ENCODE data around the gene MAPK4.

MAPK4 gene

DNA sequence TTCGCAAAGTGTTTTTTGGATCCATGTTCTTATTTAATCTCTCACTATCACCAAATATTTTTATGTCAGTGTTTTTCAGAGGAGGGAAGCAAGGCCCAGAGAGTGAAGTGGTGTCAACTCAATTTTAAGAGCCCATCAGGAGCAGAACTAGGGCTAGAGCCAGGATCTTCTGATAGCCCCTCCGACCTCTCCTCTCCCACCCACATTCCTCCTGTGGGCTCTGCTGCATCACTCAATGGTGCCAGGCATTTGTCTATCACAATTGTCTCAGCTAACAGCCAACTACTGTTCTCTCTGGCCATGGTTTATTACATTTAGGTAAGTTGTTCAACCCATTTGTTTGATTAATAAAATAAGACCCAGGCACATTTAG is 68.6 kb downstream of the MAPK4 start:
- Histone ChIP-seq H3K4me1 (ENCODE audit: low read length) (no peaks in the 10 kb centered on the region), H3K27me3 (ENCODE audit: low read depth, low read length) (peaks cover 26% of the 10 kb centered on the region), H4K20me1 (ENCODE audit: insufficient read depth, low read length) (no peaks in the 10 kb centered on the region), H3K4me3 (ENCODE audit: low read length) (no peak overlapping the region), H3K36me3 (replicated peaks; ENCODE audit: low read depth, low read length) (no peaks in the 10 kb centered on the region), H3K27ac (ENCODE audit: low read length) (no peak overlapping the region), H3K4me2 (ENCODE audit: low read length) (no peak overlapping the region), H3K79me2 (ENCODE audit: low read length) (no peaks in the 10 kb centered on the region), H3K9ac (ENCODE audit: low read length) (no peak overlapping the region), H3K9me3 (ENCODE audit: insufficient read depth, low read length) (no peaks in the 10 kb centered on the region), H2AFZ (ENCODE audit: low read depth, low read length) (no peak overlapping the region)
- TF ChIP-seq, protein P1, sequence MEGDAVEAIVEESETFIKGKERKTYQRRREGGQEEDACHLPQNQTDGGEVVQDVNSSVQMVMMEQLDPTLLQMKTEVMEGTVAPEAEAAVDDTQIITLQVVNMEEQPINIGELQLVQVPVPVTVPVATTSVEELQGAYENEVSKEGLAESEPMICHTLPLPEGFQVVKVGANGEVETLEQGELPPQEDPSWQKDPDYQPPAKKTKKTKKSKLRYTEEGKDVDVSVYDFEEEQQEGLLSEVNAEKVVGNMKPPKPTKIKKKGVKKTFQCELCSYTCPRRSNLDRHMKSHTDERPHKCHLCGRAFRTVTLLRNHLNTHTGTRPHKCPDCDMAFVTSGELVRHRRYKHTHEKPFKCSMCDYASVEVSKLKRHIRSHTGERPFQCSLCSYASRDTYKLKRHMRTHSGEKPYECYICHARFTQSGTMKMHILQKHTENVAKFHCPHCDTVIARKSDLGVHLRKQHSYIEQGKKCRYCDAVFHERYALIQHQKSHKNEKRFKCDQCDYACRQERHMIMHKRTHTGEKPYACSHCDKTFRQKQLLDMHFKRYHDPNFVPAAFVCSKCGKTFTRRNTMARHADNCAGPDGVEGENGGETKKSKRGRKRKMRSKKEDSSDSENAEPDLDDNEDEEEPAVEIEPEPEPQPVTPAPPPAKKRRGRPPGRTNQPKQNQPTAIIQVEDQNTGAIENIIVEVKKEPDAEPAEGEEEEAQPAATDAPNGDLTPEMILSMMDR (IDR thresholded peaks at IDR 0.05; ENCODE audit: low read depth, low read length) = no peak
- TF ChIP-seq EZH2phosphoT487 (IDR thresholded peaks at IDR 0.05; ENCODE audit: low read depth) = no peak

- H3K9ac ChIP-seq (ENCODE audit: low read length) = no peak overlapping the region
- no peaks in the 10 kb centered on the region for H4K20me1 ChIP-seq (ENCODE audit: insufficient read depth, low read length)
- no peaks in the 10 kb centered on the region for H3K9me3 ChIP-seq (ENCODE audit: insufficient read depth, low read length)
- no peak overlapping the region for H3K4me3 ChIP-seq (ENCODE audit: low read length)
- no peak overlapping the region for H3K27ac ChIP-seq (ENCODE audit: low read length)
- no peaks in the 10 kb centered on the region for H3K79me2 ChIP-seq (ENCODE audit: low read length)
- TF ChIP-seq, protein P1 (IDR thresholded peaks at IDR 0.05; ENCODE audit: low read depth, low read length) = no peak
- TF ChIP-seq EZH2phosphoT487 (IDR thresholded peaks at IDR 0.05; ENCODE audit: low read depth) = no peak
- no peak overlapping the region for H2AFZ ChIP-seq (ENCODE audit: low read depth, low read length)
- no peaks in the 10 kb centered on the region for H3K4me1 ChIP-seq (ENCODE audit: low read length)
- H3K27me3 ChIP-seq (ENCODE audit: low read depth, low read length) = peaks cover 26% of the 10 kb centered on the region
- no peaks in the 10 kb centered on the region for H3K36me3 ChIP-seq (replicated peaks; ENCODE audit: low read depth, low read length)
- H3K4me2 ChIP-seq (ENCODE audit: low read length) = no peak overlapping the region
Measured at GRCh38 chr18:50629148-50629631, 69.3 kb downstream of the MAPK4 start.

- no peak for TF ChIP-seq EZH2phosphoT487 (IDR thresholded peaks at IDR 0.05; ENCODE audit: low read depth)
- TF ChIP-seq, protein P1 (IDR thresholded peaks at IDR 0.05; ENCODE audit: low read depth, low read length) = no peak
Measured at GRCh38 chr18:50630895-50631294, 71.0 kb downstream of the MAPK4 start.

GRCh38 chr18:50632895-50633515 is 73.1 kb downstream of the MAPK4 start:
- H3K79me2 ChIP-seq (ENCODE audit: low read length) = no peaks in the 10 kb centered on the region
- no peak overlapping the region for H3K9ac ChIP-seq (ENCODE audit: low read length)
- no peak overlapping the region for H2AFZ ChIP-seq (ENCODE audit: low read depth, low read length)

More at GRCh38 chr18:50630895-50631294, 71.0 kb downstream of the MAPK4 start:
- Histone ChIP-seq H3K9me3 (ENCODE audit: insufficient read depth, low read length) (no peaks in the 10 kb centered on the region), H3K36me3 (replicated peaks; ENCODE audit: low read depth, low read length) (no peaks in the 10 kb centered on the region), H3K4me3 (ENCODE audit: low read length) (no peak overlapping the region), H2AFZ (ENCODE audit: low read depth, low read length) (no peak overlapping the region), H4K20me1 (ENCODE audit: insufficient read depth, low read length) (no peaks in the 10 kb centered on the region), H3K4me1 (ENCODE audit: low read length) (no peaks in the 10 kb centered on the region), H3K27me3 (ENCODE audit: low read depth, low read length) (peaks cover 26% of the 10 kb centered on the region), H3K79me2 (ENCODE audit: low read length) (no peaks in the 10 kb centered on the region), H3K27ac (ENCODE audit: low read length) (no peak overlapping the region), H3K4me2 (ENCODE audit: low read length) (no peak overlapping the region), H3K9ac (ENCODE audit: low read length) (no peak overlapping the region)

More at GRCh38 chr18:50632895-50633515, 73.1 kb downstream of the MAPK4 start:
- Histone ChIP-seq H3K27ac (ENCODE audit: low read length) (no peak overlapping the region), H3K4me1 (ENCODE audit: low read length) (no peaks in the 10 kb centered on the region), H3K27me3 (ENCODE audit: low read depth, low read length) (peaks cover 26% of the 10 kb centered on the region), H3K9me3 (ENCODE audit: insufficient read depth, low read length) (no peaks in the 10 kb centered on the region), H4K20me1 (ENCODE audit: insufficient read depth, low read length) (no peaks in the 10 kb centered on the region), H3K36me3 (replicated peaks; ENCODE audit: low read depth, low read length) (no peaks in the 10 kb centered on the region), H3K4me2 (ENCODE audit: low read length) (no peak overlapping the region), H3K4me3 (ENCODE audit: low read length) (no peak overlapping the region)
- TF ChIP-seq EZH2phosphoT487 (IDR thresholded peaks at IDR 0.05; ENCODE audit: low read depth) = no peak
- TF ChIP-seq, protein P1 (IDR thresholded peaks at IDR 0.05; ENCODE audit: low read depth, low read length) = no peak

Data from OCI-LY3 (cell line).